ENCODE measurements around the gene TRIM31. TPM values are rescaled to one million over a fixed set of nuclear protein-coding genes. Genes with fewer than 3 reads are reported as not detected.

The TRIM31 gene
- polyA plus RNA-seq, 1 donor (not counting 4 experiments of a cell fraction or from before 2014, with no cell fraction given), result not detected

GRCh38 chr6:30152016-30152673, 39.3 kb upstream of the TRIM31 start:
- peaks cover 9% of the 10 kb centered on the region for H3K27me3 ChIP-seq (ENCODE audit: control insufficient read depth, extremely low read depth, insufficient read depth, low read length)
- dilution Hi-C loops (cut with MboI; ENCODE audit: extremely low pct_ligation_motif_present, low sequenced_read_pairs), result no loop called here
- no peak for FAIRE-seq

DNA sequence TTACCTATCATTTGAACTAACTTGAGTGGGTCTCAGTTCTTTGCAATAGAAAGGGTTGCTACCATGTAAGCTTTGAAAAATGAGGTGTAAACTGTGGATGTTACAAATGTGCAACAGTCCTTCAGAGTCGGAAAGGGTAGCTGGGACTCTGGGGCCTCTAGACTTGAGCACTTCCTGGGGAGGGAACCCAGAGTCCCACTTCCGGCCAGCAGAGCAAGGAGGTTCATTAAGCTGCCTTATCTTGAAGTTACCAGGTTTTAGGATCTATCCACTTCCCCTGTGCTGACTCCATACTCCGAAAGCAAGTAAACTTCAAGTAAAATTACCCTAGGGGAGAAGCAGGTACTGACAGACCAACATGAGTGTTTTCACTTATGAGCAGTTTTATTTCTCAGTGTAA, 38.7 kb upstream of the TRIM31 start:
- no peak overlapping the region for H2AFZ ChIP-seq (ENCODE audit: control insufficient read depth, low read length)
- TF ChIP-seq EZH2 (IDR thresholded peaks at IDR 0.05; ENCODE audit: low read length) (no peak), CTCF (optimal IDR thresholded peaks at IDR 0.05 in 1 of 3, IDR thresholded peaks at IDR 0.05 in 1 of 3, conservative IDR thresholded peaks at IDR 0.05 in 1 of 3; ENCODE audit: extremely low read depth in 1 of 3, insufficient read depth in 2 of 3, low read length in 3 of 3) (no peak)
- no peaks in the 10 kb centered on the region for H4K20me1 ChIP-seq (ENCODE audit: control insufficient read depth, extremely low read depth, insufficient read depth, low read length)
- no peak overlapping the region for H3K4me3 ChIP-seq (ENCODE audit: control insufficient read depth in 2 of 3, extremely low read depth in 1 of 3, insufficient read depth in 2 of 3, low read depth in 1 of 3, low read length in 3 of 3)
- DNase-seq (ENCODE audit: low read depth, low spot score) (no peak), FAIRE-seq (no peak)
- H3K79me2 ChIP-seq (ENCODE audit: control insufficient read depth, insufficient read depth, low read length), result no peaks in the 10 kb centered on the region
- H3K27me3 ChIP-seq (ENCODE audit: control insufficient read depth, extremely low read depth, insufficient read depth, low read length), result peaks cover 15% of the 10 kb centered on the region
- peaks cover 21% of the 10 kb centered on the region for H3K4me1 ChIP-seq (ENCODE audit: control insufficient read depth, extremely low read depth, insufficient read depth, low read length)
- no peaks in the 10 kb centered on the region for H3K9me3 ChIP-seq (ENCODE audit: control insufficient read depth, low read depth, low read length)
- dilution Hi-C loops (cut with MboI; ENCODE audit: extremely low pct_ligation_motif_present, low sequenced_read_pairs), result no loop called here
- no peak overlapping the region for H3K9ac ChIP-seq (ENCODE audit: control insufficient read depth, extremely low read depth, insufficient read depth, low read length)
- no peak overlapping the region for H3K27ac ChIP-seq (ENCODE audit: control insufficient read depth, insufficient read depth, low read length)
- H3K36me3 ChIP-seq (ENCODE audit: control insufficient read depth in 2 of 2, extremely low read depth in 1 of 2, insufficient read depth in 2 of 2, low read length in 2 of 2), result no peaks in the 10 kb centered on the region
- no peaks in the 10 kb centered on the region for H3K9me1 ChIP-seq (ENCODE audit: control insufficient read depth, extremely low read depth, insufficient read depth, low read length)
- H3K4me2 ChIP-seq (ENCODE audit: control insufficient read depth, extremely low read depth, insufficient read depth, low read depth, low read length), result no peak overlapping the region

More at GRCh38 chr6:30152016-30152673, 39.3 kb upstream of the TRIM31 start:
- Histone ChIP-seq H3K4me1 (ENCODE audit: control insufficient read depth, extremely low read depth, insufficient read depth, low read length) (peaks cover 26% of the 10 kb centered on the region), H3K36me3 (ENCODE audit: control insufficient read depth in 2 of 2, extremely low read depth in 1 of 2, insufficient read depth in 2 of 2, low read length in 2 of 2) (no peaks in the 10 kb centered on the region), H3K79me2 (ENCODE audit: control insufficient read depth, insufficient read depth, low read length) (no peaks in the 10 kb centered on the region), H3K4me2 (ENCODE audit: control insufficient read depth, extremely low read depth, insufficient read depth, low read depth, low read length) (no peak overlapping the region), H3K9ac (ENCODE audit: control insufficient read depth, extremely low read depth, insufficient read depth, low read length) (no peak overlapping the region), H3K9me3 (ENCODE audit: control insufficient read depth, low read depth, low read length) (no peaks in the 10 kb centered on the region), H3K9me1 (ENCODE audit: control insufficient read depth, extremely low read depth, insufficient read depth, low read length) (no peaks in the 10 kb centered on the region), H3K4me3 (ENCODE audit: control insufficient read depth in 2 of 3, extremely low read depth in 1 of 3, insufficient read depth in 2 of 3, low read depth in 1 of 3, low read length in 3 of 3) (no peak overlapping the region), H4K20me1 (ENCODE audit: control insufficient read depth, extremely low read depth, insufficient read depth, low read length) (no peaks in the 10 kb centered on the region), H3K27ac (ENCODE audit: control insufficient read depth, insufficient read depth, low read length) (no peak overlapping the region), H2AFZ (ENCODE audit: control insufficient read depth, low read length) (no peak overlapping the region)
- TF ChIP-seq CTCF (optimal IDR thresholded peaks at IDR 0.05 in 1 of 3, IDR thresholded peaks at IDR 0.05 in 1 of 3, conservative IDR thresholded peaks at IDR 0.05 in 1 of 3; ENCODE audit: extremely low read depth in 1 of 3, insufficient read depth in 2 of 3, low read length in 3 of 3) (no peak), EZH2 (IDR thresholded peaks at IDR 0.05; ENCODE audit: low read length) (no peak)
- DNase-seq (ENCODE audit: low read depth, low spot score), result no peak

Measured in keratinocyte (primary cell).